H1 (cell line): ENCODE results near the gene THPO. TPM values are rescaled to one million over a fixed set of nuclear protein-coding genes. Genes with fewer than 3 reads are reported as not detected.

Experiments used
- CTCF ChIA-PET: fragments of 300-600 bp; sonication (Branson Sonifier 250); formaldehyde crosslinking; loops from one replicate; lab custom pipeline; 2021; ENCODE audit not compliant: partially characterized antibody; lab: Charles Lee
- POLR2A ChIA-PET: fragments of 300-600 bp; sonication (Branson Sonifier 250); formaldehyde crosslinking; loops from one replicate; lab custom pipeline; 2021; ENCODE audit warnings: inconsistent platforms; ENCODE audit not compliant: partially characterized antibody; lab: Charles Lee
- DNase-seq, 2 experiments: peaks; one replicate each; pipeline versions ENCODE4 v3.0.0 to v3.0.0-alpha.2; 2010 to 2022; ENCODE audit warnings: low spot score in 2 of 2, low read depth in 1 of 2, mixed read lengths in 1 of 2
- FAIRE-seq: peaks from 2 replicates; lab custom pipeline; 2011; peaks lifted over from hg19 to GRCh38; lab: Jason Lieb, UNC
- H2AFZ ChIP-seq: 2 replicates; pipeline ENCODE4 v1.8.1; 2012; ENCODE audit warnings: low read length, inconsistent platforms
- H2AK5ac ChIP-seq: 2 replicates; pipeline ENCODE4 v1.6.1; 2013; ENCODE audit warnings: low read depth, low read length
- H2BK120ac ChIP-seq: replicated peaks from 2 replicates; pipeline ENCODE3; 2013; ENCODE audit warnings: low read depth, low read length, inconsistent platforms
- H2BK12ac ChIP-seq: 2 replicates; pipeline ENCODE4 v1.6.1; 2013; ENCODE audit warnings: low read depth, low read length
- H2BK15ac ChIP-seq: 2 replicates; pipeline ENCODE4 v1.6.1; 2013; ENCODE audit warnings: low read length
- H2BK20ac ChIP-seq: 2 replicates; pipeline ENCODE4 v1.6.1; 2013; ENCODE audit warnings: low read length
- H2BK5ac ChIP-seq: 2 replicates; pipeline ENCODE4 v1.6.1; 2013; ENCODE audit warnings: low read depth, low read length
- H3K14ac ChIP-seq: 2 replicates; pipeline ENCODE4 v1.6.1; 2013; ENCODE audit warnings: inconsistent platforms; ENCODE audit not compliant: insufficient read length
- H3K18ac ChIP-seq: 2 replicates; pipeline ENCODE4 v1.6.1; 2013; ENCODE audit warnings: low read length; ENCODE audit errors: extremely low read depth
- H3K23ac ChIP-seq: 2 replicates; pipeline ENCODE4 v1.6.1; 2013; ENCODE audit warnings: inconsistent platforms; ENCODE audit not compliant: insufficient read length
- H3K23me2 ChIP-seq: 2 replicates; pipeline ENCODE4 v1.6.1; 2013; ENCODE audit warnings: low read depth, low read length
- H3K27ac ChIP-seq: 2 replicates; pipeline ENCODE4 v1.6.1; 2011; ENCODE audit warnings: low read depth, low read length, inconsistent platforms
- H3K27me3 ChIP-seq, 4 experiments: replicated peaks in 1 of 4; 1 replicate in 1 of 4; 2 replicates in 3 of 4; pipeline versions ENCODE4 v1.6.1 to v1.8.1; 2011 to 2013; ENCODE audit warnings: low read length in 3 of 4, mild to moderate bottlenecking in 3 of 4, inconsistent platforms in 2 of 4, mixed read lengths in 2 of 4, moderate library complexity in 1 of 4; ENCODE audit not compliant: control insufficient read depth in 3 of 4, insufficient read depth in 3 of 4; ENCODE audit errors: extremely low read depth in 1 of 4
- H3K36me3 ChIP-seq, 4 experiments: 2 replicates each; pipeline versions ENCODE4 v1.6.1 to v1.8.1; 2011 to 2013; ENCODE audit warnings: mild to moderate bottlenecking in 4 of 4, low read length in 3 of 4, moderate library complexity in 2 of 4, control low read depth in 1 of 4, inconsistent platforms in 1 of 4; ENCODE audit not compliant: insufficient read depth in 4 of 4, control insufficient read depth in 2 of 4
- H3K4ac ChIP-seq: replicated peaks from 2 replicates; pipeline ENCODE3; 2013; ENCODE audit warnings: low read length, low read depth, mixed read lengths, inconsistent platforms; ENCODE audit not compliant: insufficient read length
- H3K4me1 ChIP-seq, 4 experiments: replicated peaks in 1 of 4; 1 replicate in 1 of 4; 2 replicates in 3 of 4; pipeline versions ENCODE4 v1.6.1 to v1.8.1; 2011 to 2013; ENCODE audit warnings: low read length in 3 of 4, inconsistent platforms in 2 of 4, mixed read lengths in 1 of 4; ENCODE audit not compliant: insufficient read depth in 4 of 4, control insufficient read depth in 3 of 4
- H3K4me2 ChIP-seq, 2 experiments: 2 replicates each; pipeline versions ENCODE4 v1.6.1 to v1.8.1; 2011 to 2013; ENCODE audit warnings: low read depth in 2 of 2, low read length in 2 of 2, control low read depth in 1 of 2, inconsistent platforms in 1 of 2, mild to moderate bottlenecking in 1 of 2; ENCODE audit not compliant: insufficient read depth in 1 of 2
- H3K4me3 ChIP-seq, 4 experiments: fragments of 200-600, 300-600 bp in 1 of 4; sonication (generic), shearing (Covaris generic), sonication (Bioruptor Twin) in 1 of 4; 2 replicates each; pipeline versions ENCODE4 v1.5.1 to v1.8.1; 2011 to 2016; ENCODE audit warnings: low read length in 4 of 4, low read depth in 3 of 4, control low read depth in 2 of 4, inconsistent platforms in 2 of 4, mild to moderate bottlenecking in 2 of 4, mixed read lengths in 1 of 4, moderate library complexity in 1 of 4; ENCODE audit not compliant: insufficient read depth in 2 of 4; ENCODE audit errors: extremely low read depth in 1 of 4
- H3K56ac ChIP-seq: replicated peaks from 2 replicates; pipeline ENCODE3; 2013; ENCODE audit warnings: low read depth, mild to moderate bottlenecking, mixed read lengths, low read length, inconsistent platforms; ENCODE audit not compliant: insufficient read length
- H3K79me1 ChIP-seq: 2 replicates; pipeline ENCODE4 v1.6.1; 2013; ENCODE audit warnings: low read depth, low read length, control low read depth
- H3K79me2 ChIP-seq, 2 experiments: 2 replicates each; pipeline versions ENCODE4 v1.6.1 to v1.8.1; 2012 to 2013; ENCODE audit warnings: low read length in 2 of 2, mild to moderate bottlenecking in 2 of 2, inconsistent platforms in 1 of 2; ENCODE audit not compliant: insufficient read depth in 2 of 2, control insufficient read depth in 1 of 2
- H3K9ac ChIP-seq, 4 experiments: replicated peaks in 1 of 4; 1 replicate in 1 of 4; 2 replicates in 3 of 4; pipeline versions ENCODE4 v1.6.1 to v1.8.1; 2011 to 2013; ENCODE audit warnings: low read depth in 3 of 4, low read length in 3 of 4, control low read depth in 2 of 4, mild to moderate bottlenecking in 2 of 4, moderate library complexity in 2 of 4, inconsistent platforms in 1 of 4; ENCODE audit errors: extremely low read depth in 1 of 4
- H3K9me3 ChIP-seq, 2 experiments: 2 replicates each; pipeline versions ENCODE4 v1.6.1 to v1.8.1; 2012 to 2013; ENCODE audit warnings: mild to moderate bottlenecking in 2 of 2, moderate library complexity in 2 of 2, control low read depth in 1 of 2, inconsistent platforms in 1 of 2, low read depth in 1 of 2, low read length in 1 of 2, mixed read lengths in 1 of 2; ENCODE audit not compliant: insufficient read depth in 2 of 2
- H4K20me1 ChIP-seq, 2 experiments: replicated peaks in 1 of 2; 2 replicates each; pipeline versions ENCODE3 to v1.8.1; 2011 to 2013; ENCODE audit warnings: inconsistent platforms in 2 of 2, low read length in 2 of 2, mild to moderate bottlenecking in 1 of 2; ENCODE audit not compliant: insufficient read depth in 2 of 2, control insufficient read depth in 1 of 2
- H4K5ac ChIP-seq: 2 replicates; pipeline ENCODE4 v1.6.1; 2013; ENCODE audit warnings: low read length, low read depth, mixed read lengths, inconsistent platforms; ENCODE audit not compliant: insufficient read length
- H4K8ac ChIP-seq: 2 replicates; pipeline ENCODE4 v1.8.0; 2013; ENCODE audit warnings: mild to moderate bottlenecking, moderate library complexity, low read length, inconsistent platforms; ENCODE audit not compliant: insufficient read depth; ENCODE audit errors: extremely low read depth
- H4K91ac ChIP-seq: replicated peaks from 2 replicates; pipeline ENCODE3; 2013; ENCODE audit warnings: low read length, mixed read lengths, inconsistent platforms; ENCODE audit not compliant: insufficient read length
- CEBPB ChIP-seq: IDR thresholded peaks from 2 replicates; pipeline ENCODE4 v1.6.1; 2012; ENCODE audit warnings: low read depth, low read length
- JUN ChIP-seq: IDR thresholded peaks from 2 replicates; pipeline ENCODE4 v1.6.1; 2011; ENCODE audit warnings: low read depth, mild to moderate bottlenecking, improper control_type of control experiment, low read length
- NANOG ChIP-seq: IDR thresholded peaks from 2 replicates; pipeline ENCODE4 v1.6.1; 2011; ENCODE audit warnings: low read length, low read depth, mild to moderate bottlenecking, inconsistent platforms; ENCODE audit not compliant: insufficient read depth, poor library complexity, severe bottlenecking
- RAD21 ChIP-seq, 2 experiments: IDR thresholded peaks in 1 of 2; conservative IDR thresholded peaks in 1 of 2; 2 replicates each; pipeline ENCODE4 v1.6.1; 2011; ENCODE audit warnings: low read depth in 2 of 2, low read length in 2 of 2, improper control_type of control experiment in 1 of 2, inconsistent platforms in 1 of 2, mild to moderate bottlenecking in 1 of 2, moderate library complexity in 1 of 2
- ZNF274 ChIP-seq: IDR thresholded peaks from 2 replicates; pipeline ENCODE4 v1.7.0; 2012; ENCODE audit warnings: low read length, borderline replicate concordance; ENCODE audit errors: extremely low read depth
- WGBS, 2 experiments: shearing (Covaris generic) in 1 of 2; methylation state at CpG; one replicate each; pipeline versions ENCODE4 v1.1.6 to v1.1.7; 2013 to 2015; ENCODE audit warnings: low lambda C conversion rate in 2 of 2, mixed read lengths in 2 of 2, inconsistent platforms in 1 of 2, low coverage in 1 of 2, missing lambda C conversion rate in 1 of 2; ENCODE audit not compliant: insufficient replicate concordance in 2 of 2, insufficient coverage in 1 of 2, insufficient read length in 1 of 2; ENCODE audit errors: extremely low coverage in 1 of 2, missing lambda C conversion rate in 1 of 2; 5-methylcytosine and 5-hydroxymethylcytosine counted together
- polyA plus RNA-seq, 7 experiments: library from polyadenylated mRNA; depleted of rRNA in 3 of 7; stranded (reverse) in 5 of 7; unstranded in 2 of 7; fragments of >200 nt in 5 of 7; fragments of 200-250 nt in 2 of 7; gene quantifications; 1 replicate in 5 of 7; 2 replicates in 1 of 7; 4 replicates in 1 of 7; pipeline versions ENCODE4 v1.2.1 to v1.2.3, GENCODE V29; 2011 to 2013; ENCODE audit warnings: missing spikeins in 2 of 7, mixed read lengths in 2 of 7
- total RNA-seq: library from RNA; stranded (reverse); fragmentation: NEBNext Ultra II Directional; extraction: Animal tissue kit (Norgen Biotek cat#: 25700); gene quantifications from 2 replicates; pipeline ENCODE4 v1.2.1, GENCODE V29; 2021
- TF ChIP-seq, protein P1 (sequence below): IDR thresholded peaks from 2 replicates; pipeline ENCODE4 v1.6.1; 2012; ENCODE audit warnings: low read length, inconsistent platforms
- TF ChIP-seq, protein P2 (sequence below): IDR thresholded peaks from 2 replicates; pipeline ENCODE4 v1.6.1; 2011; ENCODE audit warnings: low read depth, mild to moderate bottlenecking, low read length; ENCODE audit not compliant: insufficient read depth

The THPO gene
- total and polyA plus RNA-seq, 2 of the 8 experiments (the other 6 are each of a cell fraction or from before 2014, with no cell fraction given): 0.82 to 1.2 TPM

DNA sequence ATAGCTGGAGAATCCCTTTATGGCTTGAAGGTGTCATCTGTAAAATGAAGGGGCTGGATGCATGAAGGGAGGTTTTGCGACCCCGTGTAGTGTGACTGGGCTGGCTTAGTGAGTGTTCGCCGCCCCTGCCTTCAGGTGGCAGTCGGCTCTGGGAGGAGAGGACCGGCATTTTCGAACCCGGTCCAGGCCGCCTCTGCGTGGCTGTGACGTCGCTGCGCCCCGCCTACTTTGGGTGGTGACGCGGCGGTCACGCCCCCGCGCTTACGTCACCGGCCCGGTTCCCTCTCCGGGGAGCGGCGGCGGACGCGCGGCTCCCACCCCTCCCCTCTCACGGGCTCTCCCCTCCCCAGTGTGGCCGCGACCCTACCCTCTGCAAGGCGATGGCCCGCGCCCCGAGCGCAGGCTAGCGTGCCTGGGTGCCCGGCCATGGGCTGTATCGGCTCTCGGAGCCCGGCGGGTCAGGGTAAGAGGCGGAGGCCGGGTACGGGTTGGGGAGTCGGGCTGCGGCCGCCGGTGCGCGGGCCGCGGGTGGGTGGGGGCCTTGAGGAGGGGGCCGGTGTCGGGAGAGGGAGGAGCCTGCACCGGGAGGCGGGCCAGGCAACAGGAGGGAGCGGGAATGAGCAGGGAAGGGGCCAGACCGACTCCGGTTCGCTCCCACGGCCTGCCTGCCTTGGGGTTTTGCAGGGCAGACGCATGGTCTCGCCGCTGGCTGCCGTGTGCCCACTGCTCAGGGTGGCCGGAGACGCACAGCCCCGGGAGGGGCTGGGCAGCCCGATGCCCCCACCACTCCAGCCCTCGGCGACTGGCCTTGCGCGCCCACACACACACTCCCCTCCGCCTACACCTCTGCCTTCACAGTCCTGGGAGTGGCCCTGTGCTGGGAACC is 42.1 kb downstream of the THPO start:
- FAIRE-seq: no peak
- peak; percentile 46; the same call in 1 of the 2 replicates for TF ChIP-seq JUN
- peak; percentile 44; the same call in 1 of the 2 replicates for TF ChIP-seq CEBPB
- peak; percentile 3 for TF ChIP-seq NANOG
- peak; percentile 9 to 23; a peak in 2 of 4 replicates for TF ChIP-seq RAD21 (IDR thresholded peaks at IDR 0.05 in 1 of 2, conservative IDR thresholded peaks at IDR 0.05 in 1 of 2; ENCODE audit: low read depth in 2 of 2, low read length in 2 of 2)
- TF ChIP-seq ZNF274: no peak
- TF ChIP-seq, protein P1, sequence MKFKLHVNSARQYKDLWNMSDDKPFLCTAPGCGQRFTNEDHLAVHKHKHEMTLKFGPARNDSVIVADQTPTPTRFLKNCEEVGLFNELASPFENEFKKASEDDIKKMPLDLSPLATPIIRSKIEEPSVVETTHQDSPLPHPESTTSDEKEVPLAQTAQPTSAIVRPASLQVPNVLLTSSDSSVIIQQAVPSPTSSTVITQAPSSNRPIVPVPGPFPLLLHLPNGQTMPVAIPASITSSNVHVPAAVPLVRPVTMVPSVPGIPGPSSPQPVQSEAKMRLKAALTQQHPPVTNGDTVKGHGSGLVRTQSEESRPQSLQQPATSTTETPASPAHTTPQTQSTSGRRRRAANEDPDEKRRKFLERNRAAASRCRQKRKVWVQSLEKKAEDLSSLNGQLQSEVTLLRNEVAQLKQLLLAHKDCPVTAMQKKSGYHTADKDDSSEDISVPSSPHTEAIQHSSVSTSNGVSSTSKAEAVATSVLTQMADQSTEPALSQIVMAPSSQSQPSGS: peak; percentile 45; the same call in 1 of the 2 replicates
- TF ChIP-seq, protein P2, sequence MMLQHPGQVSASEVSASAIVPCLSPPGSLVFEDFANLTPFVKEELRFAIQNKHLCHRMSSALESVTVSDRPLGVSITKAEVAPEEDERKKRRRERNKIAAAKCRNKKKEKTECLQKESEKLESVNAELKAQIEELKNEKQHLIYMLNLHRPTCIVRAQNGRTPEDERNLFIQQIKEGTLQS: 0 out of 2 replicates have a peak, but pooled peaks have one; percentile 5

More for the DNA sequence above, 42.1 kb downstream of the THPO start:
- ChIA-PET CTCF (interaction anchor here (0.9 to 3.6 kb wide), 5 partner anchors 10 to 108 kb away, joined by 3 to 16 read pairs (median 11); no protein-coding TSS in a partner anchor), POLR2A (interaction anchor here (0.7 to 3.6 kb wide), 20 partner anchors 9 to 205 kb away, joined by 3 to 30 read pairs (median 4); partner anchors contain the start of gene EIF4G1)
- Histone ChIP-seq H2BK15ac (peak overlapping the region; percentile 25; the same call in 1 of the 2 replicates), H4K8ac (peak overlapping the region; percentile 96; the same call in 1 of the 2 replicates), H3K4ac (no peak overlapping the region), H4K20me1 (peaks cover 20 to 38% of the 10 kb centered on the region in 2 experiments), H3K79me2 (peaks cover 0 to 2% of the 10 kb centered on the region in 2 experiments; a peak in 1 of 4 replicates), H3K4me1 (peaks cover 5 to 27% (median 18%) of the 10 kb centered on the region in 4 experiments), H2BK12ac (no peak overlapping the region), H2BK20ac (no peak overlapping the region), H4K5ac (peak overlapping the region; percentile 88), H3K23ac (no peak overlapping the region), H3K27ac (peak overlapping the region; percentile 82), H2AFZ (no peak overlapping the region), H3K27me3 (no peaks in the 10 kb centered on the region), H3K56ac (peak overlapping the region; percentile 35), H3K18ac (peak overlapping the region; percentile 83), H2BK120ac (no peak overlapping the region), H3K4me2 (peak overlapping the region; percentile 91 to 98), H3K23me2 (peaks cover 14% of the 10 kb centered on the region), H3K9me3 (no peaks in the 10 kb centered on the region), H2BK5ac (peak overlapping the region; percentile 54; the same call in 1 of the 2 replicates), H3K4me3 (peak overlapping the region; percentile 76 to 83 (median 80)), H2AK5ac (no peak overlapping the region), H3K9ac (peak overlapping the region; percentile 66 to 87 (median 80)), H3K14ac (no peak overlapping the region), H3K79me1 (peaks cover 11% of the 10 kb centered on the region), H3K36me3 (peaks cover 29 to 41% (median 39%) of the 10 kb centered on the region in 4 experiments), H4K91ac (peak overlapping the region; percentile 46)
- WGBS, 2 experiments: 2% methylated on average over 46 of the region's 77 CpGs; no CpG with 5 or more reads in 1 of the 2 experiments
- DNase-seq: peak; percentile 64 to 99
